ENCODE results near the gene SMIM44.

The SMIM44 gene

DNA sequence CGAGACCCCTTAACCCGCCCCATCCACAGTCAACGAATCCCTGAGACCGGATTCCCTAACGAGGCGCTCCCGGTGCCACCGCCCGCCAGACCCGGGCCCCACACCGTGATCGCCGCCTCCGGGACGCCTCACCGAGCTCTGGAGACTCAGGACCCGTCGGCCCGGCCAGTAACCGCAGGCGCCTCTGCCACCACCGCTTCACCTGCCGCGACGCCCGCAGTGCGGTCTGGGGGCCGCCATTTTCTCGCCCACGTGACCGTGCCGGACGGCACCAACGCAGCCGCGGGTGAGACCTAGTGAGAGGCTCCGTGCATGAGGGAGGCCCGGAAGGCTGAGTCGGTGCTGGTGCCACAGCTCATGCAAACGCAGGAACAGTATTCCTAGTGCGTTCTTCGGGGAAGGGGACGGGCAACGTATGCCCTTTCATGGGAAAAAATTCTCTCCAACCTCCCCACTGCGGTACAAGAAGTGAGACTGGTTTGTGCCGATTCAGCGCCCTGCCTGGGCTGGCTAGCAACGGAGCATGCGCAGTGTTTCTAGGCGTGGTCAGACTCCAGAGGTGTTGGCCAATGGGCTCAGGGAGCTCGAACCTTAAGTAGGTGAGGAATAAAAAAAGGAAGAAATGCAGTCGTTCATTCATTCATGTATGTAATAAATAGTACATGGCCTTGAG is 17.3 kb upstream of the SMIM44 start, which contains the start of gene DOHH:
Gene DOHH, minus strand, starts transcription at position 246 of the 673 bp plus-strand sequence. CDS start 3,860 bp downstream, outside the sequence.
- DNase-seq (ENCODE audit: low spot score): peak; percentile 99

DNA sequence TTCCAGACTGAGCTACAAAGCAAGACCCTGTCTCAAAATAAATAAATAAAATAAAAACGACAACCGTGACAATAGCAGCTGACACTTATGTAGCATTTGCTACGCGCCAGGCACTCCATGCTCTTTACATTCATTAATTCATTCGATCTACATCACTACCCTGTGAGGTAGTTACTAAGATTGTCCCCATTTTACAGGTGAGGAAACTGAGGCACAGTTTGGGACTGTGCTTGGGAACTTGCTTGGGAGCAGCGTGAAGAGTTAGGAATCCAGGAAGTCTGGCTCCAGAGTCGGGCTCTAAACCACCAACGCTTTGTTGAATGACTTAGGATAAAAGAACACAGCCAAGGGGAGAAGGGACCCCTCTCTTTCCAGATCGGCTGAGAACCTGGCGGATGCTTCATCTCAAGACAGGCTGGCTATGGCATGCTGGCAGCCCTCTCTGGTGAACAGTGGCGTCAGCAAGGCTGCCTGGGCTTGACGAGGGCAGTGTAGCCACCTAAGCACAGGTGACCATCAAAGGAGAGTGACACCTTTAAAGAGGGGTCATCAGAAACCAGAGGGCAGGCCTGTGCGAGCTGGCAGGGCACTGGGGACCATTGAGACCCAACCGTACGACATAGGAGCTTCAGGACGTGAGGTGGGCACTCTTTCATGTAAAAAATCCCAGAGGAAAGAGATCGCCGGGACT is 16.6 kb upstream of the SMIM44 start:
- no peak for DNase-seq (ENCODE audit: low spot score)

DNA sequence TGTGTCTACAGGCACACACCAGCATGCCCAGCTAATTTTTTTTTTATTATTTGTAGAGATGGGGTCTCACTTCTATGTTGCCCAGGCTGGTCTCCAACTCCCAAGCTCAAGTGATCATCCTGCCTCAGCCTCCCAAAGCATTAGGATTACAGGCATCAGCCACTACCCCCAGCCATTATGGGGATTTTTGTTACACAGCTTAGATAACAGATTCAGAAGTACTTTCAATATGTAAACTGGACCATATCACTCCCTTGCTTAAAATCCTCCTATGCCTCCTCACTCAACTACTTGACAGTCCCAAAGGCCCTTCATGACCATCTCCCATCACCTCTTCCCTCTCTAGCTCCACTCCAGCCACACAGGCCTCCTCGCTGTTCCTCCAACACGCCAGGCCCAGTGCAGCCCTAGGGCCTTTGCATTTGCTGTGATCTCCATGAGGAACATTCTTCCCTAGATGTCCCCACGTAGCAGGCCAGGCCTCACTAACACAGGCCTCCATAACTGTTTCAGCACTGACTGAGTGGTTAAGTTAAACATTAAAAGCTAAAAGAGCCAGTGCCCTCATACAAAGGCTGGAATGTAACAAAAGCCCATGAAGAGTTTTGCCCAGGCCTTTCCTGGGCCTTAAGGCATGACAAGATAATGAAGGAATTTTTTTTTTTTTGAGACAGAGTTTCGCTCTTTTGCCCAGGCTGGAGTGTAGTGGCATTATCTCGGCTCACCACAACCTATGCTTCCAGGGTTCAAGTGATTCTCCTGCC is 14.7 kb upstream of the SMIM44 start:
- DNase-seq (ENCODE audit: low spot score): no peak

DNA sequence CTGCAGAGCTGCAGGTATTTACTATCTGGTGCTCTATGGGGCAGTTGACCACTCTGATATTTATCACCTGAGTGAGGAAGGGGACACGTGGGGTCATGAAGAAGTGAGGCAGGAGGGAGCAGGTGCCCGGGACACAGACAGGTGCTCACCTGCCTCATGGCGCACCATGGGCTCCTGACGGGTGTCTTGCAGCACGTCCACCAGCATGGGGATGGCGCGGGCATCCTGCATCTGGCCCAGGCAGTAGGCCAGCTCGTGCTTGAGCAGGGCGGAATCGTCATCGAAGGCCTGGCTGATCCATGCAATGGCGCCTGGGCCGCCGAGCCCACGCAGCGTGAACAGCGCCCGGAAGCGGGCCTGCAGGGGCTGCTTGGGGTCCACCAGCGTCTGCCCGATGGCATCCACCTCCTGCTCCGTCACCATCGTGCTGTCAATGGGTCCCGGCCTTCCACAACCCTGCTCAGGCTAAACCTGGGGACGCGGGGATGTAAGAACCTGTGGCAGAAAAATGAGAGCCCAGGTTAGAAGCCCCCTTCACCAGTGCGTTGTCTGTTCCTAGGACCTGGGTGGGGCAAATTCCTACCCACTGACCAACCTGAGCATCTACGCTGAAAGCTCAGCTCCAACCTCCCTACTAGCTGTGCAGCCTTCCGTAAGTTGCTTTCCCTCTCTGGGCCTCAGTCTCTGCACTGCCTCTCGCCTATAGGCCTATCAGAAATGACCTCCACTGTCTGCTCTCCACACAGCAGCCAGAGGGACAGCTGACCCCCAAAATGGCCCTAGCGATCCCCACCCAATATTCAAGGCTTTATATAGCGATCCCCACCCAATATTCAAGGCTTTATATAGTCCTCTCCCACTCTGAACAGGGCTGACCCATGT is 13.4 kb upstream of the SMIM44 start:
- DNase-seq (ENCODE audit: low spot score): no peak

DNA sequence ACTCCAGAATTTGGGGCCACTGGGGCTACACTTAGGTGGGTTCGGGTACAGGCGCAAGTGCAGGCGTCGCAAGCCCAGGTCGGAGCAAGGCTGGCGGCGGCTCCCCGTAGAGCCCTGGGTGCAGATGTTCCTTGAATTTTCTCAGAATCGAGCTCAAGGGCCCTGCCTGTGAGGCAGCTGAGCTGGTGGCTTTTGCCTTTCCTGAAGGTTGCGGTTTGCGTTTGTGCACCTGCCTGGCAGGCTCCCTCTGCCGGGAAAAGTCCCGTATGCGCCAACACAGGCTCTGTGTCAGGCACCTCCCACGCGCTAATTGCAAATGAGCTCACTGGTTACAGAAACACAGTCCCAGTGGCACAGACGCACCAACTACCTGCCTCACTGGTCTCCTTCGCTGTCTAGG is 11.3 kb upstream of the SMIM44 start:
- DNase-seq (ENCODE audit: low spot score): no peak

DNA sequence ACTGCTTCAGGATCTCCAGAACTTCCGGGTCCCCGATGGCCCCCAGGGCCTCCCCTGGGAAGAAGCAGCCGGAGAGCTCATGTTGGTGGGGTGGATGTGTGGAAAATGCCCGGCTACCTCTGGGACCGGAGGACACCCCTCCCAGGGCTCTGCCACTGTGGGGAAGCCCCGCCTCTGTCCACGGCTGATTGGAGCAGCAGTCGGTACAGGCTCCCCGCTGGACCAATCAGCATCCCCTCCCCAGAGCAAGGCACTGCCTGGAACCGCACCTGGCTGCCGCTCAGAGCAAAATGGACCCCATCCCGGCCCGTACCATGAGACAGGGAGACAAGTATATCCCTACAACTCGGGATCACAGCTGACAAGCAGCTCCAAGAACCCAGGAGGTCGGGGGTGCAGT is 10.8 kb upstream of the SMIM44 start:
- no peak for DNase-seq (ENCODE audit: low spot score)

DNA sequence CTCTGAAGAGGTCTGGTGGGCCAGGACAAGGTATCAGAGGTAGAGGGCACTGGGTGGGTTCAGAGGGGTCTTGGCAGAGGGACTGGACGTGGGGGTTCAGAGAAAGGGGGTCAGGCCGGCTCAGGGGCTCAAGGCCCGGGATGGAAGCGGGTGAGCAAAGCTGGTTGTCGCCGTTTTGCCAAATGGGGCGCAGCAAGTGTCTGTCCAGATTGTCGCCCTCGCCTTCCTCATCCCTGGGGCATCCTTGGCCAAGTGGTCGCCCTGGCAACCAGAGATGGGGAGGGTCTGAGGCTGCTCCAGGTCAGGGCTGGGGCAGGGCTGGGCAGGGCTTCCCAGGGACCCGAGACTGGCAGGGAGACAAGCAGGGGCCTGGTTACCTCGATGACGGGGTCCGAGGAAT is 10.4 kb upstream of the SMIM44 start:
- DNase-seq (ENCODE audit: low spot score): no peak

DNA sequence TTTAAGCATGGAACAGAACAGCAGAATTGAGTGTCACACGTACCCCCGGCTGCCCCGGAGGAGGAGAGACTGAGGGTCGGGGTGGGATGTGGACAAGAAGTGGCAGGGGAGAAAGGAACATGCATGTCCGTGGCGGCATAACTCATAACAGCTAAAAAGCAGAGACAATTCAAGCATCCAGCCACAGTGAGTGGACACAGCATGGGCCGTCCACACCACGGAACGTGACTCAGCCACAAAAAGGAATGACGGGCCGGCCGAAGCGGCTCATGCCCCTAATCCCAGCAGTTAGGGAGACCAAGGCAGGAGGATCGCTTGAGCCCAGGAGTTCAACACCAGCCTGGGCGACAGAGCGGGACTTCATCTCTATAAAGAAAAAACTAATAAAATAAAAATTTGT is 9.7 kb upstream of the SMIM44 start:
- no peak for DNase-seq (ENCODE audit: low spot score)

DNA sequence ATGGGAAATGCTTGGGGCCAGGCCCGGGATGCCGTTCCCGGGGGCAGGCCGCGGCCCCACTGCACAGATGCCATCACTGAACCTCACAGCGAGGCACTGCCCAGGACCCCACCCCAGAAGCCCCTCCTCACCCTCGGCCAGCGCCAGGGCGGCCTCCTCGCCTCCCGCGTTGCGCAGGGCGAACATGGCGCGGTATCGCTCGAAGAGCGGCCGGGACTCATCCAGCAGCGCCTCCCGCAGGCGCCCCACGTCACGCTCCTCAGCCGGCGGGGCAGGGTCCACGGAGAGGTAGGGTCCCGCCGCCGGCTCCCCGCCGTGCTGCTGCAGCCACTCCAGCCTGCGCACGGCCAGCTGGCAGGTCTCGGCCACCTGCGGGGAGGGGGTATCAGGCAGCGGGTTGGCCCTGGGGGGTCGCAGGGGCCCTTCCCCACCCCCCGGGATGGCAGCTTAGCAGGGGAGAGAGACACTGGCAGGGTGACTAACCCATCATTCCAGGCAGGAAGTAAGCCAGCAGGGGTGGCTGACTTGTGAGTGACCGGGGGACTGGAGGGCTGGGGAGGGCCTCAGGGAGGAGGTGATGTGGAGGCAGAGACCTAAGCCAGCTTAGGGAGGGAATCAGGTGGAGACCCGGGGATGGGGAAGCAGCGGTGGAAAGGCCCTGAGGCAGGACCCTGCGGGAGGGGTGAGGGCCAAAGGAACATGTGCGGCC is 9.0 kb upstream of the SMIM44 start:
- no peak for DNase-seq (ENCODE audit: low spot score)

DNA sequence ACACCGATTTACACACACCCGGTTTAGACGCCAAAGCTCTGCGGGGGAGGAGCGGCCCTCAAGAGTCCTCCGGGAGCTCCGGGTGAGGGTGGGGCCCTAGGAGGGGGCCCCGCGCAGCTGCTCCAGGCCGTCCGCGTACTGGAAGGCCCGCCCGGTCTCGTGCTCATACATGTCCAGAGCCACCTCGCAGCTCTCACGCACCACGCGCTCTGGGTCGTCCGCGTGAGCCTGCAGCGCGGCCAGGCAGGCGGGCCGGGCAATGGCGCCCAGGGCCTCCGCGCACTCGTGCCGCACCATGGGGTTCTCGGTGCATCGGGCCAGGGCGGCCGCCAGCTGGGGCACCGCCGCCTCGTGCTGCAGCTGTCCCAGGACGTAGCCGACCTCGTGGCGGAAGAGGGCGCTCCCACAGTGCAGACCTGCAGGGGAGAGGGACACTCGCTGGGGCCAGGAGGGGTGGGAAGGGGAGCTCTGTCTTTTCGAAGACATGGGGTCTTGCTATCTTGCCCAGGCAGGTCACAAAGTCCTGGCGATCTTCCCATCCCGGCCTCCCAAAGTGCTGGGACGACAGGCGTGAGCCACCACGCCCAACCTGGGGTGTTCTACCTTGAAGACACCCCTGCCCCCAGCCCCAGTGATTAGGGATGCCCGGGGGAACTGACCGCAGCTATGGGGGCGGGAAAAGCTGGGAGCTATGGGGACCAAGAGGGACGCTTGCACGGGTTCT is 8.3 kb upstream of the SMIM44 start:
- DNase-seq (ENCODE audit: low spot score): no peak

DNA sequence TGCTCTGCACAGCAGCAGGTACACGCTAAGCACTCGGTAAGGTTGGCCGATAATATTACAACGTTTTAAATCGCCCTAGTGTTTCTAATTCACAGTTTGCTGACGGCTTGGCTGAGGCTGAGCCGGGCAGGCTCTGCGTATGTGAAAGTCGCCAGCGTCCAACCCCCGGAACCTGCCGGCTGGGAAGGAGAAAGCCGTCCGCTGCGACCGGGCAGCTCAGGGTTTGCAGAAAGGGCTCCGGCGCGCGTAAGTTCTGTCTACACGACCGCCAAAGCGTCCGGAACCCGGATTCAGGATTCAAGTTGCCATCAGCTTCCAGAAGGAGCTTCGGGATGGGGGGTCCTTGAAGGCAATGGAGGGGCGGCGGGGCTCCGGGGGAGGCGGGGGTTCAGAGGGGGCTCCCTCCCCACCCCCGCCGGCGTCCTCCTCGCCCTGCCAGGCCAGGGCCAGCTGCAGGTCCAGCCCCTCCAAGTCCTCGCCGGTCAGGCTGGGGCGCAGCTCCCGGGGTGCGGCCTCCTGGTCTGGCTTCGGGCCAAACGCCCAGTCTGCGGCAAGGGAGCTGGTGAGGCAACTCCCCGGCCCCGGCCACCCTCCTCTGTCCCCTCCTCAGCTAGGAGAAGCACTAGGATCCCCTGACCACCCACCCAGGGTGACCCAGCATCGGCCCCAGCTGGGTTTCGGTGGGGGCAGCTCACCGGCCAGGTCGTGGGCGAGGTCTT is 575 bp downstream of the SMIM44 start:
- DNase-seq (ENCODE audit: low spot score): no peak

DNA sequence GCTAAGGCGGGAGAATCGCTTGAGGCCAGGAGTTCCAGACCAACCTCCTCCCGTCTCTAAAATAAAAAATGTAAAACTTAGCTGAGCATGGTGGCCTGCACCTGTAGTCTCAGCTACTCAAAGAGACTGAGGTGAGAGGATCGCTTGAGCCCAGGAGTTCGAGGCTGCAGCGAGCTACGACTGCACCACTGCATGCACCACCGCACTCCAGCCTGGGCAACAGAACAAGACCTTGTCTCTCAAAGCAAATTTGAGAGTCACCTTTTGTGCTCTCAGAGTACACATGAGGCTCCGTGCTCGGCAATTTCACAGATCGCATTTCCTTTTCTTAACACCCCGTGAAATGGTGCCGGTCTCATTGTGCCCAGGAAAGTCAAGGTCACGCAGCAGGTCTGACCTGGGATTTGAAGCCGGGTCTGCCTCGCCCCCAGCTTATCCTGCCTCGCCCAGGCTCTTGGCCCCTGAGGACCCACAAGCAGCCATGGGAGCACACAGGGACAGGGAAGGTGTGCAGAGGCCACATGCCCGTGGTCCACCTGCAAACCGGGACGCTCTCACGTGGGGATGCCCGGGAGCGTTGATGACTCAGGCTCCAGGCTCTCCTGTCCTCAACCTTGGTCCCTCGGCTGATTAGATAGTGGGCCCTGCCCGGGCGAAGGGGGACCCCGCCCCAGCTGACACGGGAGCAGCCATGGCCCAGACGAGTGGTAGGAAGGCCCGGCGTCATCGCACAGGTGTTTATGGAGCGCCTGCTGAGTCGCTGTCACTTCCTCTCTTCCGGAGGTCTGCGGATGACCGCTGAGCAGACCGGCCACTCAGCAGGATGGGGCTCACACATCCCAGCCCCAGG is 1.8 kb downstream of the SMIM44 start:
- DNase-seq (ENCODE audit: low spot score): no peak

DNA sequence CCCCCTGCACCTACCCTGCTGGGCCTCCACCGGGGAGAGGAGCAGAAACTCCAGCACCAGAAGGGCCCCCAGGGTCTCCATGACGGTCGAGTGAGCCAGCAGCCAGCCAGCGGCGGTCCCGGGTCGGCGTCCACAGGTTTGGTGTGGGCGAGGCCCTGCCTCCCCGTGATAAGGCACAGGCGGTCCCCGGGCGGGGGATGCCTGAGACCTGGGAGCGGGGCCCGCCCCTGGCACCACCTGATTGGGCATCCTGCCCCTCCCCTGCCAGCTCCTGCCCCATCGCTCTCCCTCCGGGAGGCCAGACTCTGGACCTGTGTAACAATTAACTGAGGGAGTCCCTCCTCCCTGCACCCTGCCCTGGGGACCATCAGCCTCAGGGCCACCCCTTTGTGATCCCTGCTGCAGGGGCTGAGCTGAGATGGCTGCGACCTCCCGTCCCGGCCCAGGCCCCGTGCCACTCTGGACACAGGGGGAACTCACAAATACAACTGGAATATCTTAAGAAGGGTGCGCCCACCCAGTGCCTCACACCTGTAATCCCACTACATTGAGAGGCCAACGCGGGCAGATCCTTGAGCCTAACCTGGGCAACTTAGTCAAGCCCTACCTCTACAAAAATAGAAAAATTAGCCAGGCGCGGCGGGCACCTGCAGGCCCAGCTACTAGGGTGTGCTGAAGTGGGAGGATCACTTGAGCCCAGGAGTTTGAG is 2.7 kb downstream of the SMIM44 start, which contains the start of gene SMIM24:
Gene SMIM24, minus strand, starts transcription at position 143 of the 709 bp plus-strand sequence. Its CDS starts 62 bp downstream, at position 81.
- DNase-seq (ENCODE audit: low spot score): no peak

DNA sequence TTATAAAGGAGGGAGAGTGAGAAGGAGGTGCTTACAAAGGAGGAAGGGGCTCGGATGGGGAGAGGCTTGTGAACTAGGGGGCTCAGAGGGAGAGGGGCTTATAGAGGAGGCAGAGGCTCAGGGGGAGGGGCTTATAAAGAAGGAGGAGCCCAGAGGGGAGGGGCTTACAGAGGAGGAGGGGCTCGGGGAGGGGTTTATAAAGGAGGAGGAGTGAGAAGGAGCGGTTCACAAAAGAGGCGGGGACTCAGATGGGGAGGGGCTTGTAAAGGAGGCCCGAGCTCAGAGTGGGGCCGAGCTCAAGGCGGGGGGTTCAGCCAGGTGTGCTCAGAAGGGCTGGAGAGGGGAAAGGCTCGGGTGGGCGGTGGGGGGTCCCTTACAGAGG is 3.4 kb downstream of the SMIM44 start:
- peak; percentile 61 for DNase-seq (ENCODE audit: low spot score)

DNA sequence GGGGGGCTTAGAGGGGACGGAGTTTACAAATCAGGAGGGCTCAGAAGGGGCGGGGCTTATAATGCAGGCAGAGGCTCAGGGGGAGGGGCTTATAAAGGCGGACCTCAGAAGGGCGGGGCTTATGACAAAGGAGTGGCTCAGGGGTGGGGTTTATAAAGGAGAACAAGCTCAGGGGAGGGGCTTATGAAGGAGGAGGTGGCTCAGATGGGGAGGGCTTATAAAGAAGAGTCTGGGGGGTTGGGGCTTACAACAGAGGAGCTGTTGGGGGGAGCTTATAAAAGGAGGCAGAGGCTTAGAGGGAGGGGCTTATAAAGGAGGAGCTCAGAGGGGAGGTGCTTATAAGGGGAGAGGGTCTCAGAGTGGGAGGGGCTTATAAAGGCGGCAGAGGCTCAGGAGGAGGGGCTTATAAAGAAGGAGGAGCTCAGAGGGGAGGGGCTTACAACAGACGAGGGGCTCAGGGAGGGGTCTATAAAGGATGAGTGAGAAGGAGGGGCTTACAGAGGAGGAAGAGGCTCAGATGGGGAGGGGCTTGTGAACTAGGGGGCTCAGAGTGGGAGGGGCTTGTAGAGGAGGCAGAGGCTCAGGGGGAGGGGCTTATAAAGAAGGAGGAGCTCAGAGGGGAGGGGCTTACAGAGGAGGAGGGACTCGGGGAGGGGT is 3.9 kb downstream of the SMIM44 start:
- peak; percentile 79 for DNase-seq (ENCODE audit: low spot score)

DNA sequence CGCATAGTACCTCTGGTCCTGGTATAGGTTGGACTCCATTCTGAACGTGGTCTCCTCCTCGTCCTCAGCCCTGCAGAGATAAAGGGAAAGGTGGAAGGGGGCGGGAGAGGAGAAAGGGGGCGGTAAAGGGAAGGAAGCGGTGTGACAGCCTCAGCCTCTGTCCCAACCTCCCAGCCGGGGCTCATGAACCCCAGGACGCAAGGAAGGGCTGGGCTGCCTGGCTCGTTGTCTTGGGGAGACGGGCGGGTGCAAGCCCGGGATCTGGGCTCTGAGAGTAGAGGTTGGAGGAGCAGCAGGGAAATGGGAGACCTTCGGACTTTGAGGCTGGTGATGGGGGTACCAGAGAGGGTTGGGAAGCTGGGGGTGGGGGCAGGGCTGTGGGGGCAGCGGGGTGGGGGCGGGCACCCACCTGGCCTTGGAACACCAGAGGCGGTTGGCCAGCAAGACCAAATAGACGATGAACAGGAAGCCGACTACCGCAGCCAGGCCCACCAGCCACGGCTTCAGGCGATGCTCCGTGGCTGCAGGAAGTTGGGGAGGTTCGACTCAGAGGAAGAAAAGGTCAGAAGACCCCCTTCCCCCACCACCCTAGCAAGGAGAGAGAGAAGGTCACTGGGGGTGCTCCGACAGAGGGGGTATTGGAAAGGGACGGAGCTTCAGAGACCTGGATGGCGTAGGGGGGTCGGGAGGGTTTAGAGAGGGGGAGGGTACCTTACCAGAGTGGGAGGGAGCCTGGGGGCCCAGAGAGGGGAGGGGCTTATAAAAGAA is 4.6 kb downstream of the SMIM44 start:
- no peak for DNase-seq (ENCODE audit: low spot score)

DNA sequence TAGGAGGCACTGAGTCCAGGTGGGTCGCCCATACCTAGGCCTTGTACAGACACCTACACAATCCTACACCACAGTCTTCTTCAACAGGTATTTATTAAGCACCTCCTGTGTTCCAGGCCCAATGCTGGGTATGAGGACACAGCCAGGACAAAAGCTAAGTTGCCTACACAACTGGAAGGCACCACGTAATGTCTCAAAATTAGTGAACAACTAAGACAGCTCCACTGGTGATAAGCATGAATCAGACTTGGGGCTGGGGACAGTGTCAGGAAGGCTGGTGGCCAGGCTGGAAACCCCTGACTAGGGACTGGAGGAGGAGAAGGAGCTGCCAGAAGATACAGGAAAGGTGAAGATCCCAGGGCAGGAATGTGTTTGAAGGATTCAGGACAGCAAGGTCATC is 5.3 kb downstream of the SMIM44 start:
- DNase-seq (ENCODE audit: low spot score): no peak
